ENCODE data around the gene FAM170B.

GRCh38 chr10:49150426-49150825 lies 16.6 kb upstream of the FAM170B start:
- no peak for TF ChIP-seq CTCF (conservative IDR thresholded peaks at IDR 0.05)
- no peak for TF ChIP-seq EZH2 (IDR thresholded peaks at IDR 0.05; ENCODE audit: low read depth)
